Forelimb muscle (tissue), 1 donor: ENCODE measurements around the gene ZBED5. TPM values are rescaled to one million over a fixed set of nuclear protein-coding genes. Genes with fewer than 3 reads are reported as not detected.
"Not testable (repeated sequence)": the region's sequence is repeated elsewhere in the genome, so short reads cannot be mapped to it uniquely, and the experiment has no call there.

Experiments used
- DNase-seq: peaks from one replicate; pipeline ENCODE4 v3.0.0-alpha.2; 2013; ENCODE audit warnings: low read depth
- polyA plus RNA-seq: library from polyadenylated mRNA; unstranded; fragments of 120-200 nt; gene quantifications from one replicate; pipeline ENCODE4 v1.2.1, GENCODE V29; 2013; ENCODE audit not compliant: insufficient read length

The ZBED5 gene
- polyA plus RNA-seq, 1 donor = 74.9 TPM

DNA sequence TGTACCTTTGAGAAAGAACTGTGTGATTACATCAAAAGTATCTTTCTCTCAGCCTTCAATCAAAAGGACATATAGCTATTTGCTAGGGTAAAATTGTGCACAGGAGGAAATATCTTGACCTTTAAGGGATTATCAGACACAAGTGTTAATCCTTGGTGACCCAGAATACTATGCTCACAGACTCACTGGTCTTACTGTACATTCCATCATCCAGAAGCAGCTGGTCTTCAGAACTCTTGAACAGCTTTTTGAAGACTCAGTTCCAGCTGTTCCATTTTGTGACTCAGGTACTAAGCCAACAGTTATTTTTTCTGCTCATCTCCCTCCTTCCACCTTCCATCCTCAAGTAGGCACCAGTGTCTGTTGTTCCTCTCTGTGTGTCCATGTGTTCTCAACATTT is 19.8 kb downstream of the ZBED5 start:
- DNase-seq = no peak

DNA sequence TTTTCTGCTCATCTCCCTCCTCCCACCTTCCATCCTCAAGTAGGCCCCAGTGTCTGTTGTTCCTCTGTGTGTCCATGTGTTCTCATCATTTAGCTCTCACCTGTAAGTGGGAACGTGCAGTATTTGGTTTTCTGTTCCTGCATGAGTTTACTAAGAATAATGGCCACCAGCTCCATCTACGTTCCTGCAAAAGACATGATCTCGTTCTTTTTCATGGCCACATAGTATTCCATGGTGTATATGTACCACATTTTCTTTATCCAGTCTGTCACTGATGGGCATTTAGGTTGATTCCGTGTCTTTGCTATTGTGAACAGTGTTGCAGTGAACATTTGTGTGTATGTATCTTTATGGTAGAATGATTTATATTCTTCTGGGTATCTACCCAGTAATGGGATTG is 21.0 kb downstream of the ZBED5 start:
- DNase-seq = not testable (repeated sequence)

DNA sequence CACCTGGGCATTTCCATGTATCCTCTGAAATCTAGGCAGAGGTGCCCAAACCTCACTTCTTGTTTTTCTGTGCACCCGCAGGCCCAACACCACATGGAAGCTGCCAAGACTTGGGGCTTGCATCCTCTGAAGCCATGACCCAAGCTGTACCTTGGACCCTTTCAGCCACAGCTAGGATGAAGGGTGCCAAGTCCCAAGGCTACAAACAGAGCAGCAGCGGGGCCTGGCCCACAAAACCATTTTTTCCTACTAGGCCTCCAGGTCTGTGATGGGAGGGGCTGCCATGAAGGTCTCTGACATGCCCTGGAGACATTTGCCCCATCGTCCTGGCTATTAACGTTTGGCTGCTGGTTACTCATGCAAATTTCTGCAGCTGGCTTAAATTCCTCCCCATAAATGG is 28.7 kb downstream of the ZBED5 start:
- no peak for DNase-seq

DNA sequence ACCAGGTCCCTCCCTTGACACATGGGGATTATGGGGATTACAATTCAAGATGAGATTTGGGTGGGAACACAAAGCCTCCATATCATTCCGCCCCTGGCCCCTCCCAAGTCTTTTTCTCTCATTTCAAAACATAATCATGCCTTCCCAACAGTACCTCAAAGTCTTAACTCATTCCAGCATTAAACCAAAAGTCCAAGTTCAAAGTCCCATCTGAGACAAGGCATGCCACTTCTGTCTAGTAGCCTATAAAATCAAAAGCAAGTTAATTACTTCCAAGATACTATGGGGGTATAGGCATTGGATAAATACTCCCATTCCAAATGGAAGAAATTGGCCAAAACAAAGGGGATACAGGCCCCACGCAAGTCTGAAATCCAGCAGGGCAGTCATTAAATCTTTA is 29.5 kb downstream of the ZBED5 start:
- no peak for DNase-seq

DNA sequence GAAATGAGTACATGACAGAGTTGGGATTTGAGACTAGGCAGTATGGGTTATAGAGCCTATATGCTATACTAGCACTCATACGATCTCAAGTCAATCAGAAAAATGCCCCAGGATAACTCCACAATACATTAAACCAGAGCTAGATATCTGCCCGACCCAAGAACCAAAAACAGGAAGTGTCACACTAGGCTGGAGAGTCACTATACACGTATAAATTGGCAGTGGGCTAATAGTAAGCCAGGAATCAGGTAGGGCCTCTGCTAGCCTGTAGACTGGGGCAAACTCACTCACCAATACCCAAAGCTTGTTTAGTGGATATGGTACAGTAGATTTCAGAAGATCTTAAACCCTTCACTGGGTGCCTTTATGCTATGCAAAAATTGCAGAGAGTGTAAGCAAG is 33.0 kb downstream of the ZBED5 start:
- DNase-seq = no peak

DNA sequence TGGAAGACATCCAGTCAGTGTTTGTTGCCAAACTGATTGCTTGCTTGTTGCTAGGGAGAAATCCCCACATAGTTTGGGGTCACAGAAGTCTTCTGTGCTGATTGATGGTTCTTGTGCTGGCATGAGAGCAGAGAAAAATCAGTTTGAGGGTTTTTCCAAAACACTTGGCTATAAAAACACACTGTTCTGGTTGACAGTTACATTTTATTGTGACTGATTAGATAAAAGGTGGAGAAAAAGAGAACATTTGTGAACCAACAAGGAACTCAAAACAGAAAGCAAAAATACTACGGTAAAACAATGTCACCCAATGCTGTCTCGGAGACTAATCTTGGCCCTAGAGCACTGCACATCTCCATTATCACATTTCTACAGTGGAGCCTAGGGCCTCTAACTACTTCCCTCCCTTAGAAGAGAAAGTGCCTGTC is 34.7 kb downstream of the ZBED5 start:
- DNase-seq = no peak

DNA sequence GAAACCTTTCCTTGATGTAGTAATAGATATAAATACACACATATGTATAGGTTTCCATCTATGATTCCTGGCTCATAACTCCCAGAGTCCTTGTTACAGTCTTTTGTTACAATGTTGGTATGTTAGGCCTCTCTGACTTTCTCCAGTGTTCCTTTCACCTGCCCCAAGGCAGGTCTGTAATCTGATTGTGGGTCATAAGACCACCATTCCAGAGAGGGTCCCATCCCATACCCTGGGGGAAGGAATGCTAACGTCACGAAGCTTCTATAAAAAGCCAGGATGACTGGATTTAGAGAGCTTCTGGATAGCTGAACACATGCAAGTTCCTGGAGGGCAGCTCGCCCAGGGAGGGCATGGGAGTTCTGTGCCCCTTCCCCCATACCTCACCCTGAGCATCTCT is 35.4 kb downstream of the ZBED5 start:
- DNase-seq = not testable (repeated sequence)

DNA sequence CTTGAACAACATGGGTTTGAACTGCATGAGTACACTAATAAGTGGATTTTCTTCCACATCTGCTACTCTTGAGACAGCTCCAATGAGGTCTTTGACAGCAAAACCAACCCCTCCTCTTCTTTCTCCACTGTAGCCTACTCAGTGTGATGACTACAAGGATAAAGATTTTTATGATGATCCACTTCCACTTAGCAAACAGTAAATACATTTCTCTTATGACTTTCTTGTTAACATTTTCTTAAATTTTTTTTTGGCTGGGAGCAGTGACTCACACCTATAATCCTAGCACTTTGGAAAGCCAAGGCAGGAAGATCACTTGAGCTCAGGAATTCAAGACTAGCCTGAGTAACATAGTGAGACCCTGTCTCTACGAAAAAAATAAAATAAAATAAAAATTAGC is 39.3 kb downstream of the ZBED5 start:
- no peak for DNase-seq

DNA sequence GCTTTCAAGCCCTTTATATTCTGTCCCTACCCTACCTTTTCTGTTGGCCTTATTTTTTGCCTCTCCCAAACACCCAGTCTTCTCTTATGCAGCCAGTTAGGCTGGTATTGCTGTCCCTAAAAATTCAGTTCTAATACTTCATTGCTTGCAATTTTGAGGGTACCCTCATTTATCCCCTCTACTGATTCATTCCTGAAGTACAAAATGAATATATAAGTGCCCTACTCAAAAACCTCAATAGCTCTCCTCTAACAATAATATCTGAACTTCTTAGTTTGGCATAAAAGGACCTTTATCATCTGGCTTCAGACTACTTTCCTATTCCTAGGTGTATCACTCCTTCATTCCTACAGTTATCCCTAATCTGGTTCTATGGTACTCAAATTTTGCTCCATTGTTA is 43.9 kb downstream of the ZBED5 start:
- no peak for DNase-seq

DNA sequence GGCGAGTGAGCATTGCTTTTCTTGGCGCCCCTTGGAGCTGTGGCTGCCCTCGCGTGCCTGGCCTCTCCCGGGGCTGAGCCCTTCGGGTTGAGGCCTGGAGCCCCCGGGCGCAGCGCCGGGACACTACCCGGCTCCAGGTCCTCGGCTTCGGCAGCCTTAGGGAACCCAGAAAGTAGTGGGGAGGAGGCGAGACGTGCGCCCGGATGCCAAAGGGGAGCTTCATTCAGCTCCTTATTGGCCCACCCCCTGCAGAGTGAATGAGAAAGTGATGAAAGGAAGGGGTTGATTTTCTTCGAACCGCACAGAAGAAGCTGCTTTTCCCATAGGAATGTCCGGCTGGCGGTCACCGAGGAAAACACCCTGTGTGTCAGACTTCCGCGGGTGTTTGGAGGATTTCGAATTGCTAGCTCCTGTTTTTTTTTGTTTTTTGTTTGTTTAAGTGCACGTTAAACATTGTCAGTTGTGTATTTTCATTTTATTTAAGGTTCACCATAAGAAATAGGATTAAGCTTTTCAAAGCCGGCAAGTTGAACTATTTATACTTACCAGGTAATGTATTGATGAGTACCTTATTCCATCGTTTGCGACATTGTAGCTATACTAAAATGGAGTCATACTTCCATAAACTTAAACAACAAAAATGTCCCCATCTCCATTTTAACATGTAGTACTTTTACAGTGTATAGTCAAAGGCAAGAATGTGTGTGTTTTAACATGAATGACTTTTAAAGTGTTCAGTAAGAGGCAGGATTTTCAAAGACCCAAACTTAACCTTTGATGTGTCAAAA is 48.3 kb downstream of the ZBED5 start:
- no peak for DNase-seq

DNA sequence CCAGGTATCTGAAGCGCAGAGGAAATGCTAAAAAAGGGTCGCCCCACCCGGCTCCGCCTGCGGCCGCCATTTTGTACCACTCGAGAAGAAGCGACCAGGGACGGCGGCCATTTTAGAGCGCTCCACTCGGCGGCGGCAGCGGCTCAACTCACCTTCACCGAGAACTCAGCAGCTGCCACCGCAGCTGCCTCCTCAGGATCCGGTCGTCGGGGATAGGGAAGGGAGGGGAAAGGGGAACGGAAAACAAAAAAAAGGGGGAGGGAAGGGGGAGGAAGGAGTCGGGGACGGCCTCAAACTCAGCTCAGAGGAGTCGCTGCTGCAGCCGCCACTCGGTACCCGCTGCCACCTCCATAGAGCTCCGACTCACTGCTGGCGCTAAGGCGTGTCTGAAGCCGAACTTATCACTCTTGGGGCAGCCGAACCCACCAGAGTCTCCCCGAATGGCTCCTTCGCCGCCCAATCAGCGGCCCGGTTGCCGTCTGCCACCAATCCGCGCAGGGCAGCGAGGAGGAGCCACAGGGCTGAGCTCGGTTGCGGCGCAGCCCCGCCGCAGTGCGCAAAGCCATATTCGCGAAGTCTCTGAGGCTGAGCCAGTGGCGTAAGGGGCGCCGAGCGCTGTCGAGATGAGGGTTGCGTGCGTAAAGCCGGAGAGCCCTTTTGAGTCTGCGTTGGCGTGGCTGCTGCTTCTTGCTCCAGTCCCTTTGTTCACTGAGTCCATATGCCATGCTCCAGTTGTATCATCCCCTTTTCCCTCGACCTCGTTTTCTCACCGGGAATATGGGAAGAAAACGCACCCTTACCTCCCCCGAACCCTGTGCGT is 49.1 kb downstream of the ZBED5 start, which contains the start of gene EIF4G2:
TSS of gene EIF4G2 (minus strand) at position 374 of the 820 bp plus-strand sequence.
- peak; percentile 96 for DNase-seq

DNA sequence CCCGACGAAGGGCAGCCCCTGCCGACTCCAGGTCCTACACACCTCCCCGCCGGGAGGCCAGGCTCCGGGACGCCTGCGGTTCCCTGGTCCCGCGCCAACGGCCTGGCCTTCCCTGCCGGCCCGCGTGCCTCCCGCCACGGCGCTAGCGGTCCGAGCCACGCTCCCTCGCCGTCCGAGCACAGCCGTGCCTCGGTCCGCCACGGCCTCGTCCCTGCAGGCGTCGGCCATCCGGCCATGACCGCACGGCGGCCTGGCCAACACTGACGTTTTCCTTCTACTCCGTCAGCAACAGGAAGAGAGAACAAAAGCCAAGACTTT is 49.7 kb downstream of the ZBED5 start:
- DNase-seq = no peak

DNA sequence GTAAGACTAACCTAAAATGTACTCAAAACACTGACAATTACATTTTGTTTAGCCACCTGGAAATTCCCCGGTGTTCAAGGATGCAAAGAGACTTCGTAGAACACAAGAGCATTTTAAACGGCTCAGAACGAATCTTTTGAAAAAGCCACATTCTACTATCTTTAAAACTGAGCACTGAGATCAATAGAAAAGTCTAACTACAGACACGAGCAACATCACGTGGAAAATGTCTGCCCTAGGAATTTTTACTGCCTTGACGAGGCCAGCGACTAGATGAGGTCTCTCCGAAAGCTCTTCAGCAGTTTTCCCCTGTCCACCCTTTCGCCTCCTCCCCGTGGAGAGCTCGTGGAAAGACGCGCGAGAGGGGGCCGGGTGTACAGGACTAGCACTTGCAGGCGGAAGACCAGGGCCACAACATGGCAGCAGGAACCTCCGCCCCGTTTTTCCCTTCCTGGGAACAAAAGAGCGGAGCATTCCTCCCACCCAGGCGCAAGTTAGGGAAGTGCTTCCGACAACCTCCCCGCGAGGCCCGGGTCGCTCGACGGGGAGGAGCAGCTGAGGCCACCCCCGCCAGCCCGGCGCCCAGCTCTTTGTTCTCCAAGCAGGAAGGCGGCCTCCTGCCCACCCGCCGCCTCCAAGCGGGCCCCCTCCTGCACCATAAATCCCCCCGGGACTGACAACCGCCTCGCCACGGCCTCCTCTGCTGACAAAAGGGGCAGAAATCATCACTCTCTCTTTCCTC is 50.2 kb downstream of the ZBED5 start:
- no peak for DNase-seq

DNA sequence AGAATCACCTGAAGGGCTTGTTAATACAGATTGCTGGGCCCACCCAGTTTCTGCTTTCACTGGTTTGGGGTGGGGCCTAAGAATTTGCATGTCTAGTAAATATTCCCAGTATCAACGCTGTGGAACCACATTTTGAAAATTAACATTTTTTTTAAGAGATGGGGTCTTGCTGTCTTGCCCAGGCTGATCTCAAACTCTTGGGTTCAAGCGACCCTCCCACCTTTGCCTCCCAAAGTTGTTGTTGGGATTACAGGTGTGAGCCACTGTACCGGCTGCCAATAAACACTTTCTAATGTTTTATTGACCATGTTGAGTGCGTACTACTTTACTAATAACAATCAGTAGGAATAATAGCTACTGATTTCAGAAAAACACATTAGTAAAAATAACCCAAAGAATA is 51.6 kb downstream of the ZBED5 start:
- no peak for DNase-seq

DNA sequence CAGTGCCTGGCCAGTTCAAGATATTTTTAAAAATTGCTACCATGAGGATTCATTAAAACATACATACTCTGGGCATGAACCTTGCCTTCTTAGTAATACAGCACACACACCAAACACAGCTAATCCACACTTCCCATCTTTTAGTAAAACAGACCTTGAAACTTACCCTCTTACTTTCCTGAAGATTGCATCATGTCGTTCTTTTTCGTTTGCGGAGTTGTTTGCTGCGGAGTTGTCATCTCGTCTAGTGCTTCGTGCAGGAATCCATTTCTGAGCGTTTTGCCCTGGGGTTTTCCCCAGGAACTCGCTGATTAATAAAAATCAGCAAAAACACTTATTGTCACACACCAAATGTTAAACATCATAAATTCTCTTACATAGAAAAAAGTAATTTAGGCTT is 52.1 kb downstream of the ZBED5 start:
- DNase-seq = no peak

DNA sequence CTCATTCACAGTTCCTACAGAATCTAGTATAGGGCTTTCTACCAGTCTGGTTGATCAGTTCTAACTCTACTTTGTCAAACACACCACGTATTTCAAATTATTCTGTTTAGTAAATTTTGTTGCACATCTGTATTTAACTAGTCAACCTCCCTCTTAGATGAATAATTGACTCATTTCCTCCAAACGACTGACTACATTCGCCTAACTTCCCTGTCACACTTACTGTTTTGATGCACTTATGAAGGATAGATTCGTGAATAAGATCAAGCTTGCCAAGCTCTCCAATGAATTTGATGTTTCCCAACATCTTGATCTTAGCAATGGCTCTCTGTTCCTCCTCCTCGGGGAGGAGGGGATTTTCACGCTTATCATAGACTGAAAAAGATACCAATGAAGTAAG is 54.2 kb downstream of the ZBED5 start:
- no peak for DNase-seq

Other genes starting within 250 kb of the ZBED5 start
- 4.9 TPM for gene IRAG1, start 164.3 kb downstream of the ZBED5 start, polyA plus RNA-seq
- 28.7 TPM for gene CTR9, start 106.8 kb downstream of the ZBED5 start, polyA plus RNA-seq
- gene EIF4G2, start 49.1 kb downstream of the ZBED5 start, polyA plus RNA-seq = 709 TPM